ENCODE measurements around the gene DHX30.

Gene DHX30

GRCh38 chr3:47836986-47837385, 34.0 kb downstream of the DHX30 start:
- Histone ChIP-seq H3K4me1 (ENCODE audit: control insufficient read depth, low read depth, low read length) (peaks cover 4% of the 10 kb centered on the region), H3K23ac (ENCODE audit: low read length) (no peak overlapping the region), H3K4me3 (ENCODE audit: low read length) (no peak overlapping the region), H4K8ac (ENCODE audit: low read depth, low read length) (no peak overlapping the region), H3K79me1 (ENCODE audit: low read length) (peaks cover 11% of the 10 kb centered on the region), H3K27me3 (ENCODE audit: insufficient read depth, low read length, poor library complexity) (no peaks in the 10 kb centered on the region), H3K18ac (ENCODE audit: low read length) (no peak overlapping the region), H2BK15ac (replicated peaks; ENCODE audit: low read depth) (no peak overlapping the region), H3K9ac (ENCODE audit: low read length) (no peak overlapping the region), H4K5ac (ENCODE audit: low read length) (no peak overlapping the region), H3K4me2 (ENCODE audit: low read length) (no peak overlapping the region), H3K36me3 (ENCODE audit: control insufficient read depth, insufficient read depth, low read length) (peaks cover 20% of the 10 kb centered on the region), H3K27ac (ENCODE audit: low read depth, low read length) (no peak overlapping the region), H3K79me2 (ENCODE audit: control insufficient read depth, insufficient read depth, low read length) (peaks cover 2% of the 10 kb centered on the region), H2AK5ac (ENCODE audit: low read length) (no peak overlapping the region), H3K4ac (ENCODE audit: low read depth, low read length) (no peak overlapping the region), H2BK5ac (ENCODE audit: low read length) (no peak overlapping the region), H3K56ac (ENCODE audit: low read length) (no peak overlapping the region), H2BK120ac (ENCODE audit: low read depth, low read length) (no peak overlapping the region)
- peak; percentile 29 for DNase-seq
- WGBS (ENCODE audit: extremely low coverage, insufficient coverage, low lambda C conversion rate), result no CpG with 5 or more reads among the region's 7 CpGs

GRCh38 chr3:47838503-47838902, 35.6 kb downstream of the DHX30 start:
- H3K79me2 ChIP-seq (ENCODE audit: control insufficient read depth, insufficient read depth, low read length), result peaks cover 2% of the 10 kb centered on the region
- no peak overlapping the region for H3K18ac ChIP-seq (ENCODE audit: low read length)
- no peak overlapping the region for H3K9ac ChIP-seq (ENCODE audit: low read length)
- no peak overlapping the region for H2BK120ac ChIP-seq (ENCODE audit: low read depth, low read length)
- H3K4me3 ChIP-seq (ENCODE audit: low read length), result no peak overlapping the region
- no peak overlapping the region for H4K5ac ChIP-seq (ENCODE audit: low read length)
- no peak overlapping the region for H3K23ac ChIP-seq (ENCODE audit: low read length)
- H3K4me1 ChIP-seq (ENCODE audit: control insufficient read depth, low read depth, low read length), result peaks cover 4% of the 10 kb centered on the region
- no peak overlapping the region for H4K8ac ChIP-seq (ENCODE audit: low read depth, low read length)
- H2AK5ac ChIP-seq (ENCODE audit: low read length), result no peak overlapping the region
- no peak overlapping the region for H3K4me2 ChIP-seq (ENCODE audit: low read length)
- H2BK5ac ChIP-seq (ENCODE audit: low read length), result no peak overlapping the region
- no peak overlapping the region for H3K56ac ChIP-seq (ENCODE audit: low read length)
- no peak overlapping the region for H3K27ac ChIP-seq (ENCODE audit: low read depth, low read length)
- no peak for DNase-seq
- WGBS (ENCODE audit: extremely low coverage, insufficient coverage, low lambda C conversion rate), result no CpG with 5 or more reads among the region's 5 CpGs
- H3K36me3 ChIP-seq (ENCODE audit: control insufficient read depth, insufficient read depth, low read length), result peaks cover 24% of the 10 kb centered on the region
- H3K27me3 ChIP-seq (ENCODE audit: insufficient read depth, low read length, poor library complexity), result no peaks in the 10 kb centered on the region
- peaks cover 11% of the 10 kb centered on the region for H3K79me1 ChIP-seq (ENCODE audit: low read length)
- H2BK15ac ChIP-seq (replicated peaks; ENCODE audit: low read depth), result no peak overlapping the region
- H3K4ac ChIP-seq (ENCODE audit: low read depth, low read length), result no peak overlapping the region

GRCh38 chr3:47841786-47842349, 38.9 kb downstream of the DHX30 start:
- peaks cover 2% of the 10 kb centered on the region for H3K79me2 ChIP-seq (ENCODE audit: control insufficient read depth, insufficient read depth, low read length)
- H3K4me1 ChIP-seq (ENCODE audit: control insufficient read depth, low read depth, low read length), result peaks cover 4% of the 10 kb centered on the region
- no peak overlapping the region for H2BK15ac ChIP-seq (replicated peaks; ENCODE audit: low read depth)
- H3K4ac ChIP-seq (ENCODE audit: low read depth, low read length), result no peak overlapping the region
- WGBS (ENCODE audit: extremely low coverage, insufficient coverage, low lambda C conversion rate), result no CpG with 5 or more reads among the region's 7 CpGs
- no peak for DNase-seq
- no peak overlapping the region for H3K23ac ChIP-seq (ENCODE audit: low read length)
- H4K5ac ChIP-seq (ENCODE audit: low read length), result no peak overlapping the region
- H3K4me3 ChIP-seq (ENCODE audit: low read length), result no peak overlapping the region
- H3K27ac ChIP-seq (ENCODE audit: low read depth, low read length), result peak overlapping the region; percentile 33
- no peak overlapping the region for H3K4me2 ChIP-seq (ENCODE audit: low read length)
- H3K27me3 ChIP-seq (ENCODE audit: insufficient read depth, low read length, poor library complexity), result no peaks in the 10 kb centered on the region
- H3K9ac ChIP-seq (ENCODE audit: low read length), result no peak overlapping the region
- no peak overlapping the region for H4K8ac ChIP-seq (ENCODE audit: low read depth, low read length)
- no peak overlapping the region for H2BK5ac ChIP-seq (ENCODE audit: low read length)
- H2AK5ac ChIP-seq (ENCODE audit: low read length), result no peak overlapping the region
- H2BK120ac ChIP-seq (ENCODE audit: low read depth, low read length), result no peak overlapping the region
- peak overlapping the region; percentile 15 for H3K56ac ChIP-seq (ENCODE audit: low read length)
- H3K36me3 ChIP-seq (ENCODE audit: control insufficient read depth, insufficient read depth, low read length), result peaks cover 32% of the 10 kb centered on the region
- no peak overlapping the region for H3K18ac ChIP-seq (ENCODE audit: low read length)
- peaks cover 11% of the 10 kb centered on the region for H3K79me1 ChIP-seq (ENCODE audit: low read length)

GRCh38 chr3:47846186-47846879, 43.4 kb downstream of the DHX30 start:
- H3K56ac ChIP-seq (ENCODE audit: low read length), result no peak overlapping the region
- H3K79me1 ChIP-seq (ENCODE audit: low read length), result peaks cover 3% of the 10 kb centered on the region
- no peak overlapping the region for H3K18ac ChIP-seq (ENCODE audit: low read length)
- H3K27ac ChIP-seq (ENCODE audit: low read depth, low read length), result no peak overlapping the region
- H3K4me1 ChIP-seq (ENCODE audit: control insufficient read depth, low read depth, low read length), result peaks cover 4% of the 10 kb centered on the region
- H3K9ac ChIP-seq (ENCODE audit: low read length), result no peak overlapping the region
- no peak overlapping the region for H3K23ac ChIP-seq (ENCODE audit: low read length)
- H4K5ac ChIP-seq (ENCODE audit: low read length), result no peak overlapping the region
- no peak overlapping the region for H3K4me3 ChIP-seq (ENCODE audit: low read length)
- H3K4me2 ChIP-seq (ENCODE audit: low read length), result no peak overlapping the region
- no peak for DNase-seq
- no peak overlapping the region for H2AK5ac ChIP-seq (ENCODE audit: low read length)
- H3K36me3 ChIP-seq (ENCODE audit: control insufficient read depth, insufficient read depth, low read length), result peaks cover 45% of the 10 kb centered on the region
- no peaks in the 10 kb centered on the region for H3K27me3 ChIP-seq (ENCODE audit: insufficient read depth, low read length, poor library complexity)
- no peak overlapping the region for H2BK15ac ChIP-seq (replicated peaks; ENCODE audit: low read depth)
- H3K4ac ChIP-seq (ENCODE audit: low read depth, low read length), result no peak overlapping the region
- no peak overlapping the region for H2BK5ac ChIP-seq (ENCODE audit: low read length)
- H3K79me2 ChIP-seq (ENCODE audit: control insufficient read depth, insufficient read depth, low read length), result no peaks in the 10 kb centered on the region
- H4K8ac ChIP-seq (ENCODE audit: low read depth, low read length), result no peak overlapping the region
- H2BK120ac ChIP-seq (ENCODE audit: low read depth, low read length), result no peak overlapping the region
- WGBS (ENCODE audit: extremely low coverage, insufficient coverage, low lambda C conversion rate), result no CpG with 5 or more reads among the region's 37 CpGs

GRCh38 chr3:47846880-47847248, 43.9 kb downstream of the DHX30 start:
- no peak overlapping the region for H4K5ac ChIP-seq (ENCODE audit: low read length)
- H3K18ac ChIP-seq (ENCODE audit: low read length), result no peak overlapping the region
- H3K23ac ChIP-seq (ENCODE audit: low read length), result no peak overlapping the region
- H3K56ac ChIP-seq (ENCODE audit: low read length), result no peak overlapping the region
- no peaks in the 10 kb centered on the region for H3K79me2 ChIP-seq (ENCODE audit: control insufficient read depth, insufficient read depth, low read length)
- no peak overlapping the region for H3K4me3 ChIP-seq (ENCODE audit: low read length)
- no peak overlapping the region for H2BK15ac ChIP-seq (replicated peaks; ENCODE audit: low read depth)
- H3K4me1 ChIP-seq (ENCODE audit: control insufficient read depth, low read depth, low read length), result no peaks in the 10 kb centered on the region
- no peak overlapping the region for H3K9ac ChIP-seq (ENCODE audit: low read length)
- DNase-seq, result no peak
- H2AK5ac ChIP-seq (ENCODE audit: low read length), result no peak overlapping the region
- H2BK120ac ChIP-seq (ENCODE audit: low read depth, low read length), result no peak overlapping the region
- peaks cover 41% of the 10 kb centered on the region for H3K36me3 ChIP-seq (ENCODE audit: control insufficient read depth, insufficient read depth, low read length)
- H3K79me1 ChIP-seq (ENCODE audit: low read length), result no peaks in the 10 kb centered on the region
- no peak overlapping the region for H3K27ac ChIP-seq (ENCODE audit: low read depth, low read length)
- no peak overlapping the region for H3K4ac ChIP-seq (ENCODE audit: low read depth, low read length)
- H2BK5ac ChIP-seq (ENCODE audit: low read length), result no peak overlapping the region
- no peak overlapping the region for H4K8ac ChIP-seq (ENCODE audit: low read depth, low read length)
- no peak overlapping the region for H3K4me2 ChIP-seq (ENCODE audit: low read length)
- no peaks in the 10 kb centered on the region for H3K27me3 ChIP-seq (ENCODE audit: insufficient read depth, low read length, poor library complexity)
- WGBS (ENCODE audit: extremely low coverage, insufficient coverage, low lambda C conversion rate), result no CpG with 5 or more reads among the region's 10 CpGs

- Histone ChIP-seq H2AK5ac (ENCODE audit: low read length) (no peak overlapping the region), H4K5ac (ENCODE audit: low read length) (no peak overlapping the region), H3K27me3 (ENCODE audit: insufficient read depth, low read length, poor library complexity) (no peaks in the 10 kb centered on the region), H2BK5ac (ENCODE audit: low read length) (no peak overlapping the region), H3K4ac (ENCODE audit: low read depth, low read length) (no peak overlapping the region), H2BK15ac (replicated peaks; ENCODE audit: low read depth) (no peak overlapping the region), H4K8ac (ENCODE audit: low read depth, low read length) (no peak overlapping the region), H3K4me1 (ENCODE audit: control insufficient read depth, low read depth, low read length) (no peaks in the 10 kb centered on the region), H3K79me2 (ENCODE audit: control insufficient read depth, insufficient read depth, low read length) (no peaks in the 10 kb centered on the region), H3K9ac (ENCODE audit: low read length) (no peak overlapping the region), H2BK120ac (ENCODE audit: low read depth, low read length) (no peak overlapping the region), H3K27ac (ENCODE audit: low read depth, low read length) (no peak overlapping the region), H3K23ac (ENCODE audit: low read length) (no peak overlapping the region), H3K56ac (ENCODE audit: low read length) (no peak overlapping the region), H3K18ac (ENCODE audit: low read length) (no peak overlapping the region), H3K36me3 (ENCODE audit: control insufficient read depth, insufficient read depth, low read length) (peaks cover 41% of the 10 kb centered on the region), H3K79me1 (ENCODE audit: low read length) (no peaks in the 10 kb centered on the region), H3K4me2 (ENCODE audit: low read length) (no peak overlapping the region), H3K4me3 (ENCODE audit: low read length) (no peak overlapping the region)
- DNase-seq, result peak; percentile 53
- WGBS (ENCODE audit: extremely low coverage, insufficient coverage, low lambda C conversion rate), result no CpG with 5 or more reads among the region's 11 CpGs
Measured at GRCh38 chr3:47847260-47847659, 44.3 kb downstream of the DHX30 start.
